ENCODE data around the gene RPS21.

The RPS21 gene

GRCh38 chr20:62437927-62438326, 51.0 kb downstream of the RPS21 start:
- no peak overlapping the region for H3K4me2 ChIP-seq (ENCODE audit: insufficient read depth, low read length)
- H3K9ac ChIP-seq (ENCODE audit: low read depth, low read length), result no peak overlapping the region
- peaks cover 15% of the 10 kb centered on the region for H3K27me3 ChIP-seq (ENCODE audit: insufficient read depth, low read length, poor library complexity)
- ATAC-seq (ENCODE audit: insufficient read depth, low read depth), result no peak
- no peaks in the 10 kb centered on the region for H3K4me1 ChIP-seq (ENCODE audit: insufficient read depth, low read length)
- no peak overlapping the region for H3K4me3 ChIP-seq (ENCODE audit: low read depth in 1 of 2, low read length in 2 of 2)
- TF ChIP-seq EZH2 (IDR thresholded peaks at IDR 0.05; ENCODE audit: borderline replicate concordance, low read depth, low read length, severe bottlenecking), result no peak
- TF ChIP-seq CTCF (IDR thresholded peaks at IDR 0.05; ENCODE audit: borderline replicate concordance, extremely low read depth, low read length, poor library complexity, severe bottlenecking), result no peak
- no peak for DNase-seq
- no peak overlapping the region for H3K27ac ChIP-seq (ENCODE audit: low read length)
- H3K9me3 ChIP-seq (ENCODE audit: insufficient read depth, low read length, severe bottlenecking), result no peaks in the 10 kb centered on the region
- peaks cover 34% of the 10 kb centered on the region for H4K20me1 ChIP-seq (ENCODE audit: insufficient read depth, low read length)
- H2AFZ ChIP-seq (ENCODE audit: low read depth, low read length), result no peak overlapping the region
- no peaks in the 10 kb centered on the region for H3K36me3 ChIP-seq (ENCODE audit: insufficient read depth, low read length)
- no peaks in the 10 kb centered on the region for H3K79me2 ChIP-seq (ENCODE audit: insufficient read depth, low read length)
